Loucy (cell line): Measurements from ENCODE around the gene TIAM1.

Experiments
- H2AFZ ChIP-seq: fragments of 200-600 bp; sonication (generic); 2 replicates; pipeline ENCODE4 v1.6.0; 2016; ENCODE audit warnings: antibody characterized with exemption, mild to moderate bottlenecking, low read length, moderate library complexity
- H3F3A ChIP-seq: fragments of 200-600 bp; 2 replicates; pipeline ENCODE4 v1.6.0; 2016; ENCODE audit warnings: antibody characterized with exemption, low read depth, mild to moderate bottlenecking
- H3K27me3 ChIP-seq: fragments of 200-600 bp; sonication (generic); 2 replicates; pipeline ENCODE4 v1.6.1; 2014; ENCODE audit warnings: low read length, mild to moderate bottlenecking; ENCODE audit not compliant: insufficient read depth, poor library complexity, severe bottlenecking
- H3K36me3 ChIP-seq: fragments of 200-600 bp; sonication (generic); 2 replicates; pipeline ENCODE4 v1.6.1; 2016; ENCODE audit warnings: low read length; ENCODE audit not compliant: insufficient read depth
- H3K4me1 ChIP-seq: fragments of 200-600 bp; sonication (generic); 2 replicates; pipeline ENCODE4 v1.5.1; 2014; ENCODE audit warnings: low read length, mild to moderate bottlenecking; ENCODE audit not compliant: insufficient read depth, poor library complexity, severe bottlenecking
- H3K4me2 ChIP-seq: fragments of 200-600 bp; sonication (generic); 2 replicates; pipeline ENCODE4 v1.6.0; 2014; ENCODE audit warnings: antibody characterized with exemption, low read length, low read depth, mild to moderate bottlenecking; ENCODE audit not compliant: poor library complexity, severe bottlenecking
- H3K4me3 ChIP-seq: fragments of 200-600 bp; sonication (generic); 2 replicates; pipeline ENCODE4 v1.5.1; 2014; ENCODE audit warnings: low read length, mild to moderate bottlenecking, mixed read lengths; ENCODE audit not compliant: poor library complexity, severe bottlenecking
- H3K79me2 ChIP-seq: fragments of 200-600 bp; sonication (generic); 2 replicates; pipeline ENCODE4 v1.6.1; 2014; ENCODE audit warnings: low read length; ENCODE audit not compliant: insufficient read depth
- H3K9ac ChIP-seq: fragments of 200-600 bp; sonication (generic); 2 replicates; pipeline ENCODE4 v1.6.0; 2014; ENCODE audit warnings: mild to moderate bottlenecking, low read depth, low read length, moderate library complexity; ENCODE audit not compliant: poor library complexity, severe bottlenecking
- H3K9me2 ChIP-seq: fragments of 200-600 bp; sonication (generic); replicated peaks from 2 replicates; pipeline ENCODE4 v1.6.1; 2016; ENCODE audit warnings: low read depth, low read length, mixed read lengths
- H3K9me3 ChIP-seq: fragments of 200-600 bp; sonication (generic); 2 replicates; pipeline ENCODE4 v1.6.1; 2014; ENCODE audit warnings: mild to moderate bottlenecking, antibody characterized with exemption, low read length, low read depth; ENCODE audit not compliant: insufficient read depth
- H4K20me1 ChIP-seq: fragments of 200-600 bp; sonication (generic); 2 replicates; pipeline ENCODE4 v1.6.0; 2014; ENCODE audit warnings: antibody characterized with exemption, low read length, mild to moderate bottlenecking; ENCODE audit not compliant: insufficient read depth, poor library complexity, severe bottlenecking
- CTCF ChIP-seq: fragments of 200-600 bp; sonication (generic); conservative IDR thresholded peaks from 2 replicates; pipeline ENCODE4 v1.5.1; 2014; ENCODE audit warnings: mild to moderate bottlenecking, antibody characterized with exemption, low read length
- EZH2phosphoT487 ChIP-seq: fragments of 200-600 bp; IDR thresholded peaks from 2 replicates; pipeline ENCODE4 v1.6.1; 2018; ENCODE audit warnings: antibody characterized with exemption, mild to moderate bottlenecking, moderate library complexity, borderline replicate concordance

The TIAM1 gene

DNA sequence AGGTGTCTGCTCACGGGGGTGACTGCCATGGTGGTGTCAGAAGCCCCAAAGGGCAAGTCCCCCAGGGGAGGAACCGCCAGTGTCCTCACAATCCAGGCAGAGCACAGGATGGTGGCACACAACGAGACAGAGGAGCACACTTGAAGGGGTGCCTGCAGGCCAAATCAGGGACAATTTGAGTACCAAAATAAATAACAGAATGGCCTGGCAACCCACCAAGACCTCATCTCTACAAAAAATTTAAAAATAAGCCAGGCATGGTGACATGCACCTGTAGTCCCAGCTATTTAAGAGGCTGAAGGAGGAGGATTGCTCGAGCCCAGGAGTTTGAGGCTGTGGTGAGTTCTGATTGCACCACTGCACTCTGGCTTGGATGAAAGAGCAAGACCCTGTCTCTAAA lies 38.2 kb downstream of the TIAM1 start:
- Histone ChIP-seq H3K79me2 (no peaks in the 10 kb centered on the region), H3K9me3 (no peaks in the 10 kb centered on the region), H3K9me2 (no peaks in the 10 kb centered on the region), H3K4me3 (no peak overlapping the region), H3K27me3 (no peaks in the 10 kb centered on the region), H2AFZ (no peak overlapping the region), H3K9ac (no peak overlapping the region), H3K36me3 (no peaks in the 10 kb centered on the region), H4K20me1 (no peaks in the 10 kb centered on the region), H3K4me2 (no peak overlapping the region), H3F3A (no peaks in the 10 kb centered on the region), H3K4me1 (no peaks in the 10 kb centered on the region)
- TF ChIP-seq EZH2phosphoT487 (no peak), CTCF (no peak)

- Histone ChIP-seq H4K20me1 (no peaks in the 10 kb centered on the region), H3K9me3 (no peaks in the 10 kb centered on the region), H3K4me2 (no peak overlapping the region), H3K36me3 (no peaks in the 10 kb centered on the region), H3F3A (no peaks in the 10 kb centered on the region), H3K9me2 (no peaks in the 10 kb centered on the region), H3K4me3 (no peak overlapping the region), H3K79me2 (no peaks in the 10 kb centered on the region), H3K27me3 (no peaks in the 10 kb centered on the region), H2AFZ (no peak overlapping the region), H3K4me1 (no peaks in the 10 kb centered on the region), H3K9ac (no peak overlapping the region)
- no peak for TF ChIP-seq CTCF
- TF ChIP-seq EZH2phosphoT487 = no peak
Observed at GRCh38 chr21:31299291-31300147, 44.5 kb downstream of the TIAM1 start.

- no peaks in the 10 kb centered on the region for H3K4me1 ChIP-seq
- no peaks in the 10 kb centered on the region for H3K27me3 ChIP-seq
- H2AFZ ChIP-seq = no peak overlapping the region
- H4K20me1 ChIP-seq = no peaks in the 10 kb centered on the region
- no peaks in the 10 kb centered on the region for H3F3A ChIP-seq
- H3K36me3 ChIP-seq = no peaks in the 10 kb centered on the region
- H3K9me2 ChIP-seq = no peaks in the 10 kb centered on the region
- TF ChIP-seq EZH2phosphoT487 (no peak), CTCF (no peak)
- no peaks in the 10 kb centered on the region for H3K9me3 ChIP-seq
- H3K4me3 ChIP-seq = no peak overlapping the region
- no peak overlapping the region for H3K9ac ChIP-seq
- H3K4me2 ChIP-seq = no peak overlapping the region
- no peaks in the 10 kb centered on the region for H3K79me2 ChIP-seq
Observed at GRCh38 chr21:31298618-31299269, 45.3 kb downstream of the TIAM1 start.
